Suppressor macrophage treated with lipopolysaccharide for 4 hours (primary cell): ENCODE results near the gene PRRC2A.

Source experiments
- DNase-seq: peaks from one replicate; pipeline ENCODE4 v3.0.0-alpha.2; 2020

PRRC2A gene

DNA sequence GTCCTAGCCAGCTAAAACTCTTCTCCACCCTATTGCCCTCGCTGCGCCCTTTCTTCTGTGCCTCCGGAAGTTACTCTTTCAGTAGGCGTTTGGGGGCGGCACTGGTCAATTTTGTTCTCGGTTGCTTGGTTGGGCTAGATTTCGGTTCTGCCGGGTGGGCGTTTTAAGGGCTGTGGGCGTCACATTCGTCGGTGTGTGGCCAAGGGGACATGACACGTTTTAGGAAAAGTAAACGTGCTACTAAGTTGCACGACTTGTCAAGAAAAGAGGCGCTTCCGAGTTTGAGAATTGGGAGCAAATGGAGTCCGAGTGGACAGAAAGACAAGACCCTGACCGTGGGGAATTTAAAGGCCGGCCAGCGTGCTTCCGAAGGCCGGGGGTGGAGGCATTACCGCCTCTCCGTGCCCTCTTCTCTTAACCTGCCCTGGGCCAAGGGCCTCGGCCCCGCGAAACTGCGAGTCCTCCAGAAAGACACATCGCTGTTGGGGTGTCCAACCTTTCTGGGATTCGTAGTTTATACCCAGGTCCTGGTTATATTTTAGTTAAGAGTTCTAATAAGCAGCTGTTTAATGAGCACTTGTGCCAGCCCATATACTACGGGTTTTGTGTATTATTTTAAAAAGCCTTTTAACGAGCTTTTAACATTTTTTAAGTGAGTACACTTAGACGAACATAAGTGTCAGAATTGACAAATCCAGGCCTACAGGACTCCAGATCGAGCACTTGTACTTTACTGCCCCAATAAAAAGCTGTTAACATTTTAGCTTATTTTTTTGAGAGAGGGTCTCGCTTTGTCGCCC lies 32.6 kb downstream of the PRRC2A start:
- DNase-seq: peak; percentile 91

DNA sequence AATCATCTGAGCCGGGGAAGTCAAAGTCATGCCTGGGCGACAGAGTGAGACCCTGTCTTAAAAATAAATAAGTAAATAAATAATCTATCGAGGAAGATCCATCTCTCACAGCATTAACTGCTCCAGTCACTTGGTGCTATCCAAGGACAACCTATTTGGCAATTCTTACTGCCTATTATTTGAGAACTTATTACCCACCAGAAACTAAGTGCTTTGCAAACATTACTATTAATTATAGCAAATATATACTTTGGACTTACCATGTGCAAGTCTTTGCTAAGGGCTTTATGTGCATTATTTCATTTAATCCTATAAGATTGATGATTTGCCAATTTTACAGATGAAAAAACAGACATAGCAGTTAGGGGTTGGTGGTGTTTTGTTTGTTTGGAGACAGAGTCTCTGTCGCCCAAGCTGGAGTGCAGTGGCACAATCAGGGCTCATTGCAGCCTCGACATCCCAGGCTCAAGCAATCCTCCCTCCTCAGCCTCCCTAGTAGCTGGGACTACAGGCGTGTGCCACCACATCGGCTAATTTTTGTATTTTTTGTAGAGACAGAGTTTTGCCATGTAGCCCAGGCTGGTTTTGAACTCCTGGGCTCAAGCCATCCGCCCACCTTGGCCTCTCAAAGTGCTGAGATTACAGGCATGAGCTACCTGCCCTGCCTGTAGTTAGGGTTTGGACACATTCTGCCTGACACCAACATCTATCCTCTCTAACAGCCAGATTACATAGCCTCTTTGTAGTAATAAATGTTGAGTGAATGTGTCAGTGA lies 34.2 kb downstream of the PRRC2A start:
- DNase-seq: no peak

DNA sequence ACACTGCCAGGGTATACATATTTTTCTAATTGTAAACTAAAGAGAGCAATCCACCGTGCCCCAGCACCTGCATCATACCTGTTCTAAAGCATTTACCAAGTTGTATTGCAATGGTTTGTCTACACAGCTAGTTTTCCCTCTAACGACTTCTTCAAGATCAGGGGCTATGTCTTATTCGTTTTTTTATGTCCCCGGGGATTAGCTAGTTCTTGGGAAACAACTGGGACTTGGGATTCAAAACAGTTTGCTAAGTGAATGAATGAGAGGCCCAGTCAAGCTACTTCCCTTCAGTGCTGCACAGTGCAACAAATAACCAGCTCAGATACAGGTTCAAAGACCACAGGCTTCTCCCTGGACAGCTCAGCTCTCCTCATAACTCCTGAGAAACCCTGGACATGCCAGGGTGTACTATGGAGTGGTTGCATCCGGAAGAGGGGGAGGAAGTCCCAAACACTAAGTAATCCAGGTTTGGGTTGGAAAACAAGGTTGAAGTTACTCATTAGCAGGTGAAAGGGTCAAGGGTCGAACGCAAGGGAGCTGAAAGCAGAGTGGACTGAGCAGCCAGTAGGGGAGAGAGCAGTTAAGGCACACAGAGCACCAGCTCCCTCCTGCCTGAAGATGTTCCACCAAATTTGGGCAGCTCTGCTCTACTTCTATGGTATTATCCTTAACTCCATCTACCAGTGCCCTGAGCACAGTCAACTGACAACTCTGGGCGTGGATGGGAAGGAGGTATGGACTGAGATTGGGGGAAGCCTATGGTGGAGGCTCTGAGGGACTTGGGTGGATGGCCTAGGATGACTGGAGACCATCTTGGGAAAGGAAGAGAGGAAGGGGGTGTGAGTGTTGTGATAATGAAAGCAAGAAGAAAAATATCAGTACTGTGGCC lies 35.1 kb downstream of the PRRC2A start, which contains the start of gene APOM:
Gene APOM (plus strand): TSS at position 546 of the 889 bp plus-strand sequence. CDS start 73 bp downstream, at position 619.
- no peak for DNase-seq

DNA sequence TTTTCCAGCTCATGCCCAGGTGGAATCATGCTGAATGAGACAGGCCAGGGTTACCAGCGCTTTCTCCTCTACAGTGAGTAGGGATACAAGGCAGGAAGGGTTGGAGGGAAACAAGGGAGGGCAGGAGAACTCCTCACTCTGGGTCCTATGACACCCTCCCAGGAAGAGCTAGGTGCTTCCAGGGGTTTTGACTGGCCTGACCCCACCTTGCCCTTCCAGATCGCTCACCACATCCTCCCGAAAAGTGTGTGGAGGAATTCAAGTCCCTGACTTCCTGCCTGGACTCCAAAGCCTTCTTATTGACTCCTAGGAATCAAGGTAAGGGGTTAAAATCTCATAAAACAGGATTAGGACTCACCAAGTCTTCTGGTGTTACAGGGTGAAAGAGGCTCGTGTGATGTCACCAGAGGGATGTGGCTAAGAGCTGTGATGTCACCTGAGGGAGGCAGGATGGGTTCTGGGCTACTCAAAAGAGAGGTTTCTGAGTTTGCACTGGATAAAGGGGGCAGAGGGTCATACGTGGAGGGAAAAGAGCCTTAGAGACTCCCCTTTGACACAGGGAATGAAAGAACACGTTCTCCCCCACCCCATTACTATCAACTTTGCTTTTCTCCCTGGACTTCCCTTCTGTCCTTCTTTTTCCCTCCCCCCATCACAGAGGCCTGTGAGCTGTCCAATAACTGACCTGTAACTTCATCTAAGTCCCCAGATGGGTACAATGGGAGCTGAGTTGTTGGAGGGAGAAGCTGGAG lies 37.1 kb downstream of the PRRC2A start:
- peak; percentile 28 for DNase-seq

DNA sequence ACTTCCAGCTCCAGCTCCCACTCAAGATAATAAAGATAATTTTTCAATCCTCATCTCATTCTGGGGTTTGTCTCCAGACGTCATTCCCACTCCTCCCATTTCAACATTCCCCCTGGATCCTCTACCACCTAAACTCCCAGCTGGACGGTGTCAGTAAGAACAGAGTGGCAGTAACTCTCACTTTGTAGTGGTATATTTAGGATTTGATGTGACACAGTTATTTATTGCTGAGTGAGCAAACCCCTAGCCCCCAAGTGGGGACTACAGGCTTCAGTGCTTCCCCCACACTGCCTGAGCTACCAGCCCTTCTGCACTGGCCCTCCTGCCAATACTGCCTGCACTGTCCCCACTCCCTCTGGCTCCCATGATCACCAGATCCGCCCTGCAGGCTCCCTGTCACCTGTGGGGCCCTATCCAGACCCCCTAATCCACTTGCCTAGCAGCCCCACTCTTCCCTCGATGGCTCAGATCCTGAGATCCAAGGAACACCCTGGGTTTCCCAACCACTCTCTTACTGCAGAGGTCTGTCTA lies 37.7 kb downstream of the PRRC2A start:
- DNase-seq: no peak

DNA sequence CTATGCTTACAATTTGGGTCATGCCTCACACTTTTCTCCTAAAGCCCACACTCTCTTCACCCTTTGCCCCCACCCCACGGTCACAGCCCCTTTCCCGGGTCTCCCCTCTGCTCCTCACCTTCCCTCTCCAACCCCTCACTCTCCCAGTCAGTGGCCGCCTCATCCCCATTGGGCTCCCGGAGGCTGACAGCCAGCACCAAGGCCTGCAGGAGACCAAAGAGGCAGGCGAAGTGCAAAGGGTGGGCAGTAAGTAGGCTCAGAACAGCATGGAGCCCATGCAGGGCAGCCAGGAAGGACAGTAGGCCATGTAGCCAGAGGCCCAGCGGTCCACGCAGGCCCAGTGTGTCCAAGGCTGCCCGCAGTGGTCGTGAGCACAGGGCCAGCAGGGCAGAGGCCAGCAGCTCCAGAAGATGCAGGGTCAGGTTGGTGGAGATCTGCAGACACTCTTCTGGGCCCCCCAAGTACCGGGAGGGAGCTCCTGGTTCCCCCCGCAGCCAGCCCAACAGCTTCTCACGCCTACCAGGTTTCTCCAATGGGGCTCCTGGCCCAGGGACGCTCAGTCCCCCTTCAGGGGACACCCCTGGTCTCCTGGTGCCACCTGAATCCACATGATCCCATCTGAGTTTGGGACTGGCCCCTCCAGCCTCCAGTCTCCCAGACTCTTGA lies 38.6 kb downstream of the PRRC2A start:
- no peak for DNase-seq

DNA sequence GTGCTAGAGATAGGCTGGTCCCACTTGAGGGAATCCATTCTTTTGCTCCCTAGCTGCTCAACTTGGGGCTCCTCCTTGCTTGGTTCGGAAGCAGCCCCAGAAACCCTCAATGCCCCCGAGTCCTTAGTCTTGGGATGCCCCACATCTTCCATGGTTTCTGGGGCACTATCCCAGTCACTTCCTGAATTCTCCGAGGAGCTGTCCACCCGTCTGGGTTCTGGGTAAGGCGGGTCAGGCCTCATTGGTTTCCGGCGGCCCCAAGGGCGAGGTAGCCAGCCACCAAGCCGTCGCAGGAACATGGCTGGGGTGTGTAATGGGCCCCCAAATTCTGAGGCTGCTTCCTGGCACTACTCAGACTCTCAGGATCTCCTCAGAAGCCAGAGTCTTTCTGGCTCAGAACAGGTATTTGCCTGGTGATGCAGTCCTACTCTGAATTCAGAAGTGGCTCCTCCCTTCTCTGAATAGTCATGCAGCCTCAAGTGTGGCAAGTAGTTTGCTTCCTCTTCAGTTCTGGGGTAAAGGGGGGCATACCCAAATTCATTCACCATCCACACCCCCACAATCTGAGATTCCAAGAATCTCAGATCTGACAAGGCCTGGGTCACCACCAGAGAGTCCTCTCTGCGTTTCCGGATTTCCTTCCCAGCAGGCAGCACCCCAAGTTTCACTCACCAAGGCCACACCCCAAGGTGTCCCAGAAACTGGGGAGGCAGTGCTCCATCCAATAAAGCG lies 39.3 kb downstream of the PRRC2A start:
- DNase-seq: peak; percentile 42

DNA sequence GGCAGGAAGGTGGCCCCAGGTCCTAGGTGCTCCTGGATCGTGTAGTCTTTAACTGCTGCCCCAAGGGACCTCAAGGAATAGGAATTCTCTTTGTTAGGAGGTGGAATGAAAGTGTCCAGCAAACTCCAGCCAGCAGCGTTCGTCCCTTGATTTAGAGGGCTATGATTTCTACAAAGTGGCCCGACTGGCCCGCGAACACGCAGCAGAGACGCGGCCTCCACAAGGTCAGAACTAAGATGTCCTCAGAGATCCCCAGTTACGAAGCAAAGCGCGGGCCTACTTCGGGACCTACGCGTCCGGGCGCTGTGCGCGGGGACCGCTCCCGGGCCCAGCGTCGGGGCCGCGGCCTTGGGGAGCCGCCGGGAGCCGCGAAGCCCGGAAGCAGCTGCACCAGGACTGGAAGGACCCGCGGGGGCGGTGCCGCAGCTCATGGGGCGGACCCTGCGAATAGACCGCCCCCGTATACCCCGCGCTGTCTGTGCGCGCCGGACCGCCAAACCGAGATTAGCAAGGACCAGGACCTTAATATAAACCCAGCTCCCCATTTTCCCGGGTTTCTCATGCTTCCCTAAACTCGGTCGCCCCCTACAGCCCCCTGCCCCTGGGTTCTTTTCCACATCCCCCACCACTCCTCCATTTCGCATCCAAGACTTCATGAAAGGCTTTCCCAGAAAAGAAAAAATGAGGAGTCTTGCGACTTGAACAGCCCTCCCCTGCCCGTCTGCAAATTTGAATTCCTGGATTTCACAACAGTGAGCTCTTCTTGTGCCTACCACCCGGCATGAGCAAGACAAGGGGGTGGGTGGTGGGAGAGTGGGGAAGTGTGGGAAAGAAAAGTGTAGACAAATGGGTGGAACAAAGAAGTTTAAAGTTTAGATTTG lies 40.1 kb downstream of the PRRC2A start, which contains the start of gene C6orf47:
Gene C6orf47 (minus strand): TSS at position 398 of the 881 bp plus-strand sequence. CDS start 831 bp downstream, outside the sequence.
- peak; percentile 86 for DNase-seq

DNA sequence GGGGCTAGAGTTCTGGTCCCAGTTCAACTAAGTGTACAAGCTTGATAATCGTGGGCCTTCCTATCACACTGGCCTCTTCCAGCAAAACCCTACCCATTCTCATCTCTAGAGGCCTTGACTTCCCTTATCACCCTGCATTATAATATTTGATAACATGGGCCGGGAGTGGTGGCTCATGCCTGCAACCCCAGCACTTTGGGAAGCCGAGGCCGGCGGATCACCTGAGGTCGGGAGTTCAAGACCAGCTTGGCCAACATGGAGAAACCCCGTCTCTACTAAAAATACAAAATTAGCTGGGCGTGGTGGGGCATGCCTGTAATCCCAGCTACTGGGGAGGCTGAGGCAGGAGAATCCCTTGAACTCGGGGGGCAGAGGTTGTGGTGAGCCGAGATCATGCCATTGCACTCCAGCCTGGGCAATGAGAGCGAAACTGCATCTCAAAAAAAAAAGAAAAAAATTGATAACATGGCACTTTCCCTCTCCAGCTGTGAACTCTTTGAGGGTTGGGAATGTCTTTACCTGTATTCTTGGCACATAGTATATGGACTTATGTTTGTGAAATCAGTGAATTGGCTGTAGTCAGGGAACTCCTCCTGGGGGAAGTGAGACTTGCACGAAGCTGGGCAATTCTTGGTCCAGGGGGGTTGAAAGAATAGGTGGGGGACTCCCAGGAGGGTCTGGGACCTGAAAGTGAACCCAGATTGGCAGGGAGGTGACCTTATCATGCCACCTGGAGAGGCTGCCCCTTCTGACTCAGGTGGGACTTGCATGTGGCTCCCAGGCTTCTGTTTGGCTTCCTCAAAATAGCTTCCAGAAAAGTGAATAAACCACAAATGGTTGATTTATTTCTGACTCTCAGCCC lies 41.0 kb downstream of the PRRC2A start:
- DNase-seq: no peak

DNA sequence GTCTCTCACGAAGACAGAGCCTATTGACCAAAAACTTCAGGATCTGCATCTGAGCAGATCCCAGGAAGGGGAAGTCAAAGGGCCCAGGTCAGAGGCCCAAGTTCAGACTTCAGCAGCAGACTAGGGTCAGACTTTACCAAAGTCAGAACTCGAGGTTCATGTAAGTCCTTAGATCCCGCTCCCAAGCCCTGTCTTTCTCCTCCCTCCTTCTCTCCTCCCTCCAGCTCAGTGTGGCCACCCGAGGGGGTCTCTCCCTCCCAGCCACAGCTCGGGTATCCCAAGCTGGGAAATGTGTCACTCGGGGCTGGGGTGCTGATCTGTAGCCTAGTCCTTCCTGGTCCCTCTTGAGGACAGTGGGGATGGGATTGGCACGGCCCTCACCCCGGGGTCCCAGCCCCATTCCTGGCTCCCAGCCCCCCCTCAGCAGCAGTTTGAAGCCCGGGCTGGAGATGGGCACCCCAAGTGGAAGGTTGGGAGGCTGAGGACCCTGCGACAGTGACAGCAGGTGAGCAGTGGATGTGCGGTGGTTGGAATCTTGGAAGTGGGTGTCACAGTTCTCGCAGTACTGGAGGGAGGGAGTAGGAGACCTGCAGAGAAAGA lies 41.7 kb downstream of the PRRC2A start:
- DNase-seq: no peak

DNA sequence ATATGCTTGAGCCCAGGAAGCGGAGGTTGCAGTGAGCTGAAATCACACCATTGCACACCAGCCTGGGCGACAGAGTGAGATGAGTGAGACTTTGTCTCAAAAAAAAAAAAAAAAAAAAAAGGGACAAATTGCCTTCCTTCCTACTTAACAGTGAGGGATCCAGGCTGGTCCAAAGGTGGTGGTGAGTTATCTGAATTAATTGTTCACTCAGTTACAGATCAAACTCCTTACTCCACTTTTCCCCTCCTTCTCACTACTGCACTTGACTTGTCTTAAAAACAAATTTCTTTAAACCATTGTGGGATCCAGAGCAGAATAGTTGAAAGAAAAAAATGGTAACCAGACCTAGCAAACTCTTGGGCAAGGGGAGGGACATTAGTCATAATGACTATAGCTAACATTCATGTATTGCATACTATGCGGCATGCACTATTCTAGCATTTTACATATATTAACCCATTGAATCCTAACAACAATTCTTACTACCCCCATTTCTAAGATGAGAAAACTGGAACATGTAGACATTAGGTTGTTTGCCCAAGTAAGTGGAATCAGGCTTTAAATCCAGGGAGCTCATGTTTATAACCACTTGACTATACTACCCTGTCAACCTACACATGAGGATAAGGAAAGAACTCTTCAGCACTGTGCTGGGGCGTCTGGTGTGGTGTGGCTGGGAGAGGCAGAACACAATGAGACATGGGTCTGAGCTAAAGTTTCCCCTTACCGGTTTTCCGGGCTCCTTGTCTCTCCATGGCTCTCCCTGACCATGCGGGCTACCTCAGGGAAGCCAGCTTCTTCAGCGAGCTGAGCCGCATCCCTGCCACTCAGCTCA lies 42.8 kb downstream of the PRRC2A start:
- peak; percentile 55 for DNase-seq

DNA sequence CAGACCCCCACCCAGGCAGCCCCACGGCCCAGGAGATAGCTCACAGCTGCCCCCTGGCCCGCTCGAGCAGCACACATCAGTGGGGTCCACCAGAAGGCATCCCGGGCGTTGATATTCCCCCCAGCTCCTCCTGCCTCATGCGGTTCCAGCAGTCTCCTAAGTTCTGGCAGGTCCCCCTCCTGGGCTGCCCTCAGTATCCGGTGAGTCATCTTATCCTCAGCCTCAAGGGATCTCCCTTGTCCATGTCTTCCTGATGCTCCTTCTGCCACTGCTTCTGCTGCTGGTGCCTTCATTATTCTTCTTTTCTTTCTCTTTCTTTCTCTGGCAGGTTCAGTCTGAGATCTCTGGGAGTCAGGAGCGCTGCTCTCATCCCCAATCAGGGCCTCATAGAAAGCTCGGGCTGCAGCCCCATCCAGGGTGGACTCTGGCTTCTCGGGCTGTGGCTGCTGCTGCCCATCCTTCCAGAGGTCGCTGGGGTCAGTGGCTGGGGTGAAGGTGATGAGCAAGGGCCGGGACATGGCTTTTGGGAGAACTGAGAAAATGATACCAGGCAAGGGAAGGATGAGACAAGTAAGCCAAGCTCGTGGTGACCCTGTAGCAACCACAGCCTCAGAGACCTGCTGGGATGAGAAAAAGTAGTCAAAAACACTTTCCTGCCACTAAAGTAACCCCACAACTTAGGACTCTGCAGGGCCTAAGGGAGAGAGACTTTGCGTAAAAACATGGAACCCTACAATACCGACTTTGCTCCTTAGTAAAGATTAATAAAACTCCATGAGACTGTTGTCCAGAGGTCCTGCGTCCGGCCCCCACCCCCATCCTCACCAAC lies 43.7 kb downstream of the PRRC2A start:
- peak; percentile 22 for DNase-seq

DNA sequence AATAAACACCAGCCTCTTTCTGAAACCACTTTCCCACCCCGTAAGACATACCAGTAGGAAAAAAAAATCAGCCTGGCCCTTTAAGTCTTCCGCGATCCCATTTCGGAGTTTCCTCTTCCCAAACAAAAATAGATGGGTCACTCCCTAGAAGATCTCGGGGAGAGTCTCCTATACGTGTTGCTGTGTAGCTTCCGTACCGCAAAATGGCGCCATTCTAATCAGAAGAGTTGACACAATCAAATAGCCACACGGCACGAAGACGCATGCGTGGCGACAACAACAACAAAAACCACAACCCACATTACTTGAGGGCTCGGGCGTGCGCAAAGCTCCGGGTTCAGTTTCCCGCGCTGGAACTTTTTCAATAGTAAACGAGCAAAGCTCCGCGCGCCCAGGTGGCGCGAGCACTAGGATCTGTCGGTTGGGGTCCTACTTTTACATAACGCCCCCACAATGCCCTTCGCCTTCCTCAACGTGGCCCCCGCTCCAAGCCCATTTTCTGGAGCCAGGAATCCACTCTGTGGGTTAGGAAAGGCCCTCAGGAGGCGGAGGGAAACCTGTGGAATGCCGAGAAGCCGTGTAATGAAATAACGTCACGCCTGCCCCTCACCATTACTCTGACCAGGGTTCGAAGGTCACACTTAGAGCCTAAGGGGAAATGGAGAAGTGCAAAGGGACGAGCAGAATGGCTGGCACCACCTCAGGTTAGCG lies 44.4 kb downstream of the PRRC2A start, which contains the start of gene GPANK1:
Gene GPANK1 (minus strand): TSS at position 208 of the 711 bp plus-strand sequence. CDS start 519 bp downstream, outside the sequence.
- peak; percentile 96 for DNase-seq

DNA sequence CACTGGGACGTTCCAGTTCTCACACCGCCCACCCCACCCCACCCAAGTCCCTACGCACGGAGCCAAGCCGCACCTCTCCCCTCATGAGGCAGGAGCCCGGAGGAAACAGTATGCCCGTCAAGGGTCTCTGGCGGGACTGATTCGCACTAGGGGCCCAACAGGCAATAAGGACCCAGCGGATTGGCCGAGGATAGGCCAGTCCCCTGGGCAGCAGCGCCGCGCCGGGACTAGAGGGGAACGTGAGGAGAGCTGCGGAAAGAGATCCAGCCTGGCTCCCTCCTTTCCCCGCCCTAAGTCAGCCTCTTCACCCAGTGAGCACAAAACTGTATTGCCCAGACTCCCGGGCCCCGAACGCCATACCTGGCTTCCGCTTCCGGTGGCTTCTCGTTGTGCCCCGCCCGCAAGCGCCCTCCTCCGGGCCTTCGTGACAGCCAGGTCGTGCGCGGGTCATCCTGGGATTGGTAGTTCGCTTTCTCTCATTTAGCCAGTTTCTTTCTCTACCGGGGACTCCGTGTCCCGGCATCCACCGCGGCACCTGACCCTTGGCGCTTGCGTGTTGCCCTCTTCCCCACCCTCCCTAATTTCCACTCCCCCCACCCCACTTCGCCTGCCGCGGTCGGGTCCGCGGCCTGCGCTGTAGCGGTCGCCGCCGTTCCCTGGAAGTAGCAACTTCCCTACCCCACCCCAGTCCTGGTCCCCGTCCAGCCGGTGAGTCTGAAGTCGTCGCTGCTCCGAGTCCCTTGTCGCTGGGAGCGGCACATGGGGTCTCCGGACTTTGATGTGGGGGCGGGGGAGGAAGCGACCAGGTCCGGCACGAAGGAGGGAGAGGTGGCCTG lies 45.2 kb downstream of the PRRC2A start, which contains the start of gene CSNK2B:
Gene CSNK2B (plus strand): TSS at position 580 of the 836 bp plus-strand sequence. CDS start 752 bp downstream, outside the sequence.
- DNase-seq: peak; percentile 98
